GM12878 (cell line): ENCODE data around the gene MYO15A. TPM values are rescaled to one million over a fixed set of nuclear protein-coding genes. Genes with fewer than 3 reads are reported as not detected.

Experiments used
- ATAC-seq: fragments of 200-7000 bp; cut with Tn5 transposase; 3 replicates; pipeline ENCODE4 v1.9.1; 2020; ENCODE audit warnings: mild to moderate bottlenecking, moderate library complexity
- BruUV-seq: library from RNA; stranded (reverse); fragments of 400-500 nt; replicated peaks from 2 replicates; lab custom pipeline; 2021; lab: Mats Ljungman, UMichigan
- CTCF ChIA-PET: fragments of 300-600 bp; sonication (Branson Sonifier 250); formaldehyde crosslinking; extraction: SDS; loops from one replicate; lab custom pipeline; 2021; ENCODE audit warnings: inconsistent platforms; lab: Yijun Ruan, JAX
- POLR2A ChIA-PET: fragments of 350-600 bp; formaldehyde crosslinking; extraction: SDS; loops from one replicate; lab custom pipeline; 2021; ENCODE audit warnings: inconsistent platforms; lab: Charles Lee
- RAD21 ChIA-PET: fragments of 300-600 bp; sonication (Branson Sonifier 250); formaldehyde crosslinking; loops from one replicate; lab custom pipeline; 2023; ENCODE audit warnings: antibody characterized with exemption; ENCODE audit not compliant: unreplicated experiment; lab: Charles Lee
- SMC1A ChIA-PET: fragments of 300-600 bp; sonication (Branson Sonifier 250); formaldehyde crosslinking; loops from one replicate; lab custom pipeline; 2023; ENCODE audit not compliant: unreplicated experiment, uncharacterized antibody; lab: Charles Lee
- DNase-seq: peaks from one replicate; pipeline ENCODE4 v3.0.0-alpha.2; 2011; ENCODE audit warnings: low read depth, low spot score
- FAIRE-seq: peaks from 3 replicates; lab custom pipeline; 2011; peaks lifted over from hg19 to GRCh38; lab: Jason Lieb, UNC
- H2AFZ ChIP-seq: 2 replicates; pipeline ENCODE4 v1.6.0; 2011; ENCODE audit warnings: low read depth, low read length, control low read depth; ENCODE audit not compliant: control insufficient read depth
- H3K27ac ChIP-seq: 2 replicates; pipeline ENCODE4 v1.5.1; 2011; ENCODE audit warnings: control low read depth; ENCODE audit not compliant: control insufficient read depth, insufficient read depth
- H3K27me3 ChIP-seq, 2 experiments: replicated peaks in 1 of 2; 2 replicates each; pipeline versions ENCODE4 v1.6.0 to v1.6.1; 2011; ENCODE audit warnings: low read length in 1 of 2; ENCODE audit not compliant: control insufficient read depth in 2 of 2, insufficient read depth in 2 of 2
- H3K36me3 ChIP-seq, 2 experiments: 2 replicates each; pipeline ENCODE4 v1.5.1; 2011; ENCODE audit warnings: low read length in 1 of 2; ENCODE audit not compliant: control insufficient read depth in 2 of 2, insufficient read depth in 2 of 2
- H3K4me1 ChIP-seq: 2 replicates; pipeline ENCODE4 v1.6.1; 2011; ENCODE audit warnings: mild to moderate bottlenecking, low read length, moderate library complexity, mixed read lengths; ENCODE audit not compliant: control insufficient read depth, insufficient read depth
- H3K4me2 ChIP-seq: 2 replicates; pipeline ENCODE4 v1.6.0; 2011; ENCODE audit warnings: control low read depth; ENCODE audit not compliant: control insufficient read depth, insufficient read depth
- H3K4me3 ChIP-seq: fragments of 200-600 bp; sonication (generic); 2 replicates; pipeline ENCODE4 v1.5.1; 2016
- H3K79me2 ChIP-seq: 2 replicates; pipeline ENCODE4 v1.6.0; 2011; ENCODE audit warnings: low read length; ENCODE audit not compliant: control insufficient read depth, insufficient read depth
- H3K9ac ChIP-seq: 2 replicates; pipeline ENCODE4 v1.8.0; 2011; ENCODE audit warnings: low read length, control low read depth, mixed read lengths; ENCODE audit not compliant: control insufficient read depth, insufficient read depth
- H3K9me3 ChIP-seq: replicated peaks from 3 replicates; pipeline ENCODE4 v1.5.1; 2011; ENCODE audit warnings: mild to moderate bottlenecking, low read length; ENCODE audit not compliant: control insufficient read depth, insufficient read depth
- H4K20me1 ChIP-seq: 2 replicates; pipeline ENCODE4 v1.6.0; 2011; ENCODE audit not compliant: control insufficient read depth, insufficient read depth
- BRCA1 ChIP-seq: IDR thresholded peaks from 2 replicates; pipeline ENCODE4 v1.6.1; 2011; ENCODE audit warnings: low read depth, low read length, improper control_type of control experiment
- CREB1 ChIP-seq: IDR thresholded peaks from 2 replicates; pipeline ENCODE4 v1.6.1; 2012; ENCODE audit warnings: low read depth, mild to moderate bottlenecking, inconsistent platforms
- CREM ChIP-seq: IDR thresholded peaks from 2 replicates; pipeline ENCODE4 v1.6.1; 2014; ENCODE audit warnings: antibody characterized with exemption, low read depth
- HDAC6 ChIP-seq: fragments of 200-600 bp; sonication (generic); IDR thresholded peaks from one replicate; pipeline ENCODE4 v1.8.0; 2017; ENCODE audit warnings: antibody characterized with exemption; ENCODE audit not compliant: unreplicated experiment
- NBN ChIP-seq: fragments of 450-650 bp; IDR thresholded peaks from 2 replicates; pipeline ENCODE4 v1.6.1; 2016
- NR2C1 ChIP-seq: fragments of 450-650 bp; IDR thresholded peaks from 2 replicates; pipeline ENCODE4 v1.6.1; 2017; ENCODE audit warnings: antibody characterized with exemption, mild to moderate bottlenecking, moderate library complexity
- POLR2AphosphoS5 ChIP-seq: IDR thresholded peaks from 2 replicates; pipeline ENCODE4 v1.6.1; 2011; ENCODE audit warnings: mild to moderate bottlenecking, low read length, inconsistent platforms
- RBBP5 ChIP-seq: fragments of 200-600 bp; sonication (generic); conservative IDR thresholded peaks from 2 replicates; pipeline ENCODE4 v1.6.1; 2016
- SUZ12 ChIP-seq: fragments of 200-600 bp; sonication (generic); IDR thresholded peaks from one replicate; pipeline ENCODE4 v1.6.1; 2018; ENCODE audit warnings: antibody characterized with exemption, mild to moderate bottlenecking; ENCODE audit not compliant: unreplicated experiment
- TAF1 ChIP-seq: IDR thresholded peaks from 2 replicates; pipeline ENCODE4 v1.6.1; 2011; ENCODE audit warnings: mild to moderate bottlenecking, low read depth, low read length, borderline replicate concordance
- TARDBP ChIP-seq: IDR thresholded peaks from 2 replicates; pipeline ENCODE4 v1.6.1; 2016; ENCODE audit warnings: borderline replicate concordance
- ZBTB40 ChIP-seq: fragments of 450-650 bp; IDR thresholded peaks from 2 replicates; pipeline ENCODE4 v1.6.1; 2016; ENCODE audit warnings: mild to moderate bottlenecking, moderate library complexity, borderline replicate concordance
- WGBS: methylation state at CpG from one replicate; pipeline ENCODE4 v1.1.6; 2016; ENCODE audit warnings: low lambda C conversion rate; ENCODE audit not compliant: insufficient replicate concordance, insufficient coverage; ENCODE audit errors: missing lambda C conversion rate; 5-methylcytosine and 5-hydroxymethylcytosine counted together
- in situ Hi-C: fragments of 300-500 bp; cut with MboI; formaldehyde crosslinking; loops from 9 replicates; pipeline ENCODE4 v1.14.3; 2018; ENCODE audit warnings: mixed read lengths
- intact Hi-C: fragments of 100-400 bp; cut with micrococcal nuclease; formaldehyde crosslinking; loops from one replicate; pipeline ENCODE4 v1.14.2; 2022; ENCODE audit not compliant: unreplicated experiment
- polyA plus RNA-seq, 11 experiments: library from polyadenylated mRNA; depleted of rRNA in 4 of 11; unstranded in 6 of 11; stranded (reverse) in 5 of 11; fragments of >200 nt; fragmentation: Nextera tagmentation in 4 of 11; fragmentation: Illumina TruSeq in 1 of 11; extraction: Ambion mirVana in 4 of 11; extraction: Trizol in 1 of 11; gene quantifications; 1 replicate in 1 of 11; 2 replicates in 10 of 11; pipeline versions ENCODE4 v1.2.1 to v1.2.3, GENCODE V29; 2011 to 2016; ENCODE audit warnings: inconsistent platforms in 2 of 11, missing spikeins in 2 of 11, low read depth in 1 of 11
- total RNA-seq, 4 experiments: library from RNA; depleted of rRNA in 3 of 4; stranded (reverse); fragments of >200 nt in 3 of 4; fragmentation: Illumina TruSeq in 1 of 4; extraction: Trizol in 1 of 4; gene quantifications; 2 replicates each; pipeline versions ENCODE4 v1.2.1 to v1.2.3, GENCODE V29; 2013 to 2021

MYO15A gene
- total and polyA plus RNA-seq, 10 of the 15 experiments (the other 5 are each of a cell fraction or from before 2014, with no cell fraction given), result 0.03 to 0.77 (median 0.21) TPM; not detected in 4

GRCh38 chr17:18084256-18084655 lies 24.3 kb upstream of the MYO15A start:
- ChIA-PET RAD21 (no interaction called here), POLR2A (interaction anchor here (0.6 kb wide), 1 partner anchor 412 kb away, joined by 3 read pairs; no protein-coding TSS in a partner anchor), CTCF (no interaction called here), SMC1A (no interaction called here)
- WGBS, result 58% methylated on average over 4 of the region's 4 CpGs
- no peaks in the 10 kb centered on the region for H3K27me3 ChIP-seq
- no peaks in the 10 kb centered on the region for H3K4me1 ChIP-seq
- H3K4me3 ChIP-seq, result no peak overlapping the region
- DNase-seq, result no peak
- TF ChIP-seq CREM (no peak), RBBP5 (no peak)
- no peaks in the 10 kb centered on the region for H3K36me3 ChIP-seq
- H3K9ac ChIP-seq, result no peak overlapping the region
- no peak overlapping the region for H2AFZ ChIP-seq
- H3K4me2 ChIP-seq, result no peak overlapping the region
- no peak for FAIRE-seq
- in situ Hi-C loops, result loop anchor here (5.0 kb wide), 1 partner anchor 48 kb away; no protein-coding TSS in a partner anchor
- intact Hi-C loops, result no loop called here
- H4K20me1 ChIP-seq, result no peaks in the 10 kb centered on the region
- ATAC-seq, result no peak
- no peaks in the 10 kb centered on the region for H3K9me3 ChIP-seq
- H3K79me2 ChIP-seq, result peaks cover 17% of the 10 kb centered on the region
- no peak overlapping the region for H3K27ac ChIP-seq
- no TSS peak for BruUV-seq

- Histone ChIP-seq H3K79me2 (peaks cover 26% of the 10 kb centered on the region), H3K27ac (peak within 1 kb of the TSS; percentile 85), H3K27me3 (no peaks in the 10 kb centered on the region), H2AFZ (peak within 1 kb of the TSS; percentile 97), H3K9ac (peak within 1 kb of the TSS; percentile 98), H3K9me3 (no peaks in the 10 kb centered on the region), H3K4me1 (no peaks in the 10 kb centered on the region), H4K20me1 (no peaks in the 10 kb centered on the region), H3K36me3 (no peaks in the 10 kb centered on the region), H3K4me2 (peak within 1 kb of the TSS; percentile 86), H3K4me3 (peak within 1 kb of the TSS; percentile 90)
- in situ Hi-C loops, result no loop called here
- RAD21 ChIA-PET, result interaction anchor here (1.8 kb wide), 1 partner anchor 55 kb away, joined by 6 read pairs; no protein-coding TSS in a partner anchor
- ATAC-seq (peak; percentile 97), DNase-seq (peak; percentile 65), FAIRE-seq (peak; percentile 41)
- CTCF ChIA-PET, result interaction anchor here (0.6 to 1.1 kb wide), 3 partner anchors 15 to 172 kb away, joined by 3 to 4 read pairs (median 3); no protein-coding TSS in a partner anchor
- BruUV-seq, result TSS peak; percentile 75
- under 1% methylated on average over 52 of the region's 52 CpGs for WGBS
- POLR2A ChIA-PET, result interaction anchor here (0.5 kb wide), 1 partner anchor 185 kb away, joined by 3 read pairs; no protein-coding TSS in a partner anchor
- SMC1A ChIA-PET, result interaction anchor here (0.7 to 1.5 kb wide), 3 partner anchors 49 to 498 kb away, joined by 3 to 5 read pairs (median 5); no protein-coding TSS in a partner anchor
- intact Hi-C loops, result loop anchor here (1.0 kb wide), 1 partner anchor 49 kb away; the partner anchor contains the start of genes ATPAF2 and GID4
- peak; percentile 86 for TF ChIP-seq POLR2AphosphoS5
- TF ChIP-seq SUZ12, result no peak
- peak; percentile 98 for TF ChIP-seq ZBTB40
- no peak for TF ChIP-seq HDAC6
- peak; percentile 77 for TF ChIP-seq CREB1
- TF ChIP-seq BRCA1, result 0 out of 2 replicates have a peak, but pooled peaks have one; percentile 6
- TF ChIP-seq TARDBP, result peak; percentile 94
- TF ChIP-seq NR2C1, result peak; percentile 74
- peak; percentile 94 for TF ChIP-seq NBN
- peak; percentile 96 for TF ChIP-seq TAF1
Measured at GRCh38 chr17:18087610-18088491, 20.7 kb upstream of the MYO15A start, which contains the start of gene DRG2. Gene DRG2, plus strand, starts transcription at chr17:18087948. Its CDS starts 76 bp downstream, at chr17:18088024.
